ENCODE data around the gene LDLRAD2. TPM values are rescaled to one million over a fixed set of nuclear protein-coding genes. Genes with fewer than 3 reads are reported as not detected.
"Not testable (repeated sequence)": the region's sequence is repeated elsewhere in the genome, so short reads cannot be mapped to it uniquely, and the experiment has no call there.

LDLRAD2 gene
- 1 to 10 TPM in 1 of 4 donors, under 1 TPM in 2, not detected in 1; 0.38 to 3.3 (median 0.80) TPM for total RNA-seq

GRCh38 chr1:21811875-21812305, at the start of gene LDLRAD2:
Gene LDLRAD2, plus strand, starts transcription at chr1:21812265. Its CDS starts 187 bp downstream, at chr1:21812452.
- Histone ChIP-seq H3K27me3 (no peaks in the 10 kb centered on the region), H3K36me3 (no peaks in the 10 kb centered on the region), H3K4me1 (peaks cover 0 to 6% (median 2%) of the 10 kb centered on the region in 4 donors), H3K4me3 (no peak within 1 kb of the TSS), H3K27ac (no peak within 1 kb of the TSS), H3K9me3 (no peaks in the 10 kb centered on the region)
- no peak for TF ChIP-seq CTCF (IDR thresholded peaks at IDR 0.05)
- TF ChIP-seq POLR2A (IDR thresholded peaks at IDR 0.05) = no peak
- no peak for DNase-seq

GRCh38 chr1:21763236-21763635, 48.8 kb upstream of the LDLRAD2 start:
- no peak for DNase-seq
- Histone ChIP-seq H3K36me3 (no peaks in the 10 kb centered on the region), H3K27ac (no peak overlapping the region), H3K4me1 (peaks cover 0 to 24% (median 5%) of the 10 kb centered on the region in 4 donors), H3K27me3 (no peaks in the 10 kb centered on the region), H3K9me3 (no peaks in the 10 kb centered on the region), H3K4me3 (no peak overlapping the region)
- TF ChIP-seq CTCF (IDR thresholded peaks at IDR 0.05) = no peak
- no peak for TF ChIP-seq POLR2A (IDR thresholded peaks at IDR 0.05)

GRCh38 chr1:21763694-21764419, 48.2 kb upstream of the LDLRAD2 start:
- peaks cover 0 to 24% (median 5%) of the 10 kb centered on the region in 4 donors for H3K4me1 ChIP-seq
- no peak overlapping the region for H3K27ac ChIP-seq
- no peak overlapping the region for H3K4me3 ChIP-seq
- TF ChIP-seq POLR2A (IDR thresholded peaks at IDR 0.05) (no peak), CTCF (IDR thresholded peaks at IDR 0.05) (no peak)
- no peaks in the 10 kb centered on the region for H3K9me3 ChIP-seq
- H3K27me3 ChIP-seq = no peaks in the 10 kb centered on the region
- no peak for DNase-seq
- no peaks in the 10 kb centered on the region for H3K36me3 ChIP-seq

DNA sequence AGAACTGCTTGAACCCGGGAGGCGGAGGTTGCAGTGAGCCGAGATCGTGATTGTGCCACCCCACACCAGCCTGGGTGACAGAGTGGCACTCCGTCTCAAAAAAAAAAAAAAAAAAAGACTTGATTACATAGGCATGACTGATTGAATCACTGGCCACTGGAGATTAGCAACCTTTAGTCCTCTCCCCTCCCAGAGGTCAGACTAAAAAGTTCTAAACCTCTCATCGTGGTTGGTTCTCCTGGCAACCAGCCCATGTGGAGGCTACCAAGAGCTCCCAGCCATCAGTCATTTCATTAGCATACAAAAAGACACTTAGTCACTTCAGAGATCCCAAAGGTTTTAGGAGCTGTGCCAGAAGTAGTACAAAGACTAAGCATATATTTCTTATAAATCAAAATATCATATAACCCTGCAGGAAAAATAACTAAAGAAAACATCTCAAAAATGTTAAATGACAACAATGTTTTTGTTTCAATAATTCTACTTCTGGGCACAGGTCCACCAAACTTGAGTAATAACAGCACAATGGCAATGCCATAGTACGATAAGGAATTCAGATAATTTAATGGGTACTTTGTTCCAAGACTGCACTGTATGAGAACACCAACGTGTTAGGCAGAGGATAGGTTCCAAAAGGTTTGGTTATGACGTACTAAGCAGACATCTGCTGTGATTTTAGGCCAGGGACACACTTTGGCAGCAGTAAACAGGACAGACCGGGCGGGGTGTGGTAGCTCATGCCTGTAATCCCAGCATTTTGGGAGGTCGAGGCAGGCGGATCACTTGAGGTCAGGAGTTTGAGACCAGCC, 47.2 kb upstream of the LDLRAD2 start:
- peak overlapping the region in 1 of 4 donors; percentile 39 for H3K27ac ChIP-seq
- H3K27me3 ChIP-seq = no peaks in the 10 kb centered on the region
- H3K4me1 ChIP-seq = peaks cover 0 to 24% (median 5%) of the 10 kb centered on the region in 4 donors
- H3K4me3 ChIP-seq = no peak overlapping the region
- TF ChIP-seq POLR2A (IDR thresholded peaks at IDR 0.05) = no peak
- TF ChIP-seq CTCF (IDR thresholded peaks at IDR 0.05) = no peak
- no peaks in the 10 kb centered on the region for H3K9me3 ChIP-seq
- no peaks in the 10 kb centered on the region for H3K36me3 ChIP-seq
- no peak for DNase-seq

DNA sequence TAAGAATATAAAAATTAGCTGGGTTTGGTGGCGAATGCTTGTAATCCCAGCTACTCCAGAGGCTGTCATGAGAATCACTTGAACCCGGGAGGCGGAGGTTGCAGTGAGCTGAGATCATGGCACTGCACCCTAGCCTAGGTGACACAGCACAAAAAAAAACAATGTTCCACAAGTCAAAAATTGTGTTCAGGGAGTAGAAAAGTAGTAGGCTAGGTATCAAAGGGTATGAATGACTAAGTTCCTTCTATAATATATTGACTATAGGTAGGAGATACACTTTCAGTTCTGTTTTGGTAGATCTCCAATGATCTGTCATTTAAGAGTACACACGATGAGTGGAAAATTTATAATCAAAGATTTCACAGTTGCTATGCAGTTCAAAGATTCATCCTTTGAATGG, 45.9 kb upstream of the LDLRAD2 start:
- no peaks in the 10 kb centered on the region for H3K9me3 ChIP-seq
- H3K27me3 ChIP-seq = no peaks in the 10 kb centered on the region
- no peak overlapping the region for H3K27ac ChIP-seq
- DNase-seq = no peak
- TF ChIP-seq CTCF (IDR thresholded peaks at IDR 0.05) = no peak
- TF ChIP-seq POLR2A (IDR thresholded peaks at IDR 0.05) = no peak
- H3K4me1 ChIP-seq = peaks cover 0 to 24% (median 2%) of the 10 kb centered on the region in 4 donors
- H3K36me3 ChIP-seq = no peaks in the 10 kb centered on the region
- no peak overlapping the region for H3K4me3 ChIP-seq

DNA sequence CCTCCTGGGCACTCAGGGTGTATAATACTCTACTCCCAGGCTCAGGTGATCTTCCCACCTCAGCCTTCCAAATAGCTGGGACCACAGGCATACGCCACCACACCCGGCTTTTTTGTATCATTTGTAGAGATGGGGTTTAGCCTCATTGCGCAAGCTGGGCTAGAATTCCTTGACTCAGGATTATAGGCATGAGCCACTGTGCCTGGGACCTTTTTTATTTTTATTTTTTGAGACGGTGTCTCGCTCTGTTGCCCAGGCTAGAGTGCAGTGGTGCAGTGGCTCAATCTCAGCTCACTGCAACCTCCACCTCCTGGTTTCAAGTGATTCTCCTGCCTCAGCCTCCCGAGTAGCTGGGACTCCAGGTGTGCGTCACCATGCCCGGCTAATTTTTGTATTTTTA, 45.0 kb upstream of the LDLRAD2 start:
- peaks cover 0 to 24% (median 2%) of the 10 kb centered on the region in 4 donors for H3K4me1 ChIP-seq
- not testable (repeated sequence) for H3K4me3 ChIP-seq, H3K27ac ChIP-seq, H3K27me3 ChIP-seq, H3K9me3 ChIP-seq, DNase-seq, H3K36me3 ChIP-seq

All from Peyer's patch (tissue), 4 donors.